ENCODE measurements around the gene XPNPEP2. TPM values are rescaled to one million over a fixed set of nuclear protein-coding genes. Genes with fewer than 3 reads are reported as not detected.

Gene XPNPEP2
- total RNA-seq, 4 donors from 2014 or later, result 3.2 to 52.0 (median 34.1) TPM

DNA sequence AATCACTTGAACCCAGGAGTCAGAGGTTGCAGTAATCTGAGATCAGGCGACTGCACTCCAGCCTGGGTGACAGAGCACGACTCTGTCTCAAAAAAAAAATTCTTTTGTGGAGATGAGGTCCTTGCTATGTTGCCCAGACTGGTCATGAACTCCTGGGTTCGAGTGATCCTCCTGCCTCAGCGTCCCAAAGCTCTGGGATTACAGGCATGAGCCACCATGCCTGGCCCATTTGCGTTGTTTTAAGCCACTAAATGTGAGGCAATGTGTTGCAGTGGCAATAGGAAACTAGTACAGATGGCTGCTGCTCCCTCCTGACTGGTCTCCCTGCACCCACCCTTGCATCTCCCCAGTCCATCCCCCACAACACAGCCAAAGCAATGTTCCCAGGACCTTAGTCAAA lies 44.0 kb upstream of the XPNPEP2 start:
- H3K27ac ChIP-seq, result no peak overlapping the region
- H3K27me3 ChIP-seq, result no peaks in the 10 kb centered on the region
- no peak overlapping the region for H3K4me3 ChIP-seq
- intact Hi-C loops (cut with DNase I; ENCODE audit: low total_unique reads) (no loop called here), in situ Hi-C loops (cut with MboI; ENCODE audit: low pct_ligation_motif_present in 1 of 4, low pct_unique_long_range_greater_than_20kb in 1 of 4, low sequenced_read_pairs in 3 of 4) (no loop called here)
- DNase-seq, result no peak
- WGBS, 2 donors (ENCODE audit: low coverage in 1 of 2), result 78% methylated on average over 5 of the region's 5 CpGs; no CpG with 5 or more reads in 1 of the 2 donors
- no peaks in the 10 kb centered on the region for H3K36me3 ChIP-seq
- TF ChIP-seq EP300 (IDR thresholded peaks at IDR 0.05; ENCODE audit: low read depth) (no peak), POLR2A (IDR thresholded peaks at IDR 0.05) (no peak), POLR2AphosphoS5 (IDR thresholded peaks at IDR 0.05) (no peak)
- TF ChIP-seq, protein P1, sequence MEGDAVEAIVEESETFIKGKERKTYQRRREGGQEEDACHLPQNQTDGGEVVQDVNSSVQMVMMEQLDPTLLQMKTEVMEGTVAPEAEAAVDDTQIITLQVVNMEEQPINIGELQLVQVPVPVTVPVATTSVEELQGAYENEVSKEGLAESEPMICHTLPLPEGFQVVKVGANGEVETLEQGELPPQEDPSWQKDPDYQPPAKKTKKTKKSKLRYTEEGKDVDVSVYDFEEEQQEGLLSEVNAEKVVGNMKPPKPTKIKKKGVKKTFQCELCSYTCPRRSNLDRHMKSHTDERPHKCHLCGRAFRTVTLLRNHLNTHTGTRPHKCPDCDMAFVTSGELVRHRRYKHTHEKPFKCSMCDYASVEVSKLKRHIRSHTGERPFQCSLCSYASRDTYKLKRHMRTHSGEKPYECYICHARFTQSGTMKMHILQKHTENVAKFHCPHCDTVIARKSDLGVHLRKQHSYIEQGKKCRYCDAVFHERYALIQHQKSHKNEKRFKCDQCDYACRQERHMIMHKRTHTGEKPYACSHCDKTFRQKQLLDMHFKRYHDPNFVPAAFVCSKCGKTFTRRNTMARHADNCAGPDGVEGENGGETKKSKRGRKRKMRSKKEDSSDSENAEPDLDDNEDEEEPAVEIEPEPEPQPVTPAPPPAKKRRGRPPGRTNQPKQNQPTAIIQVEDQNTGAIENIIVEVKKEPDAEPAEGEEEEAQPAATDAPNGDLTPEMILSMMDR (IDR thresholded peaks at IDR 0.05), result no peak
- no peaks in the 10 kb centered on the region for H3K9me3 ChIP-seq
- H3K4me1 ChIP-seq, result no peaks in the 10 kb centered on the region

DNA sequence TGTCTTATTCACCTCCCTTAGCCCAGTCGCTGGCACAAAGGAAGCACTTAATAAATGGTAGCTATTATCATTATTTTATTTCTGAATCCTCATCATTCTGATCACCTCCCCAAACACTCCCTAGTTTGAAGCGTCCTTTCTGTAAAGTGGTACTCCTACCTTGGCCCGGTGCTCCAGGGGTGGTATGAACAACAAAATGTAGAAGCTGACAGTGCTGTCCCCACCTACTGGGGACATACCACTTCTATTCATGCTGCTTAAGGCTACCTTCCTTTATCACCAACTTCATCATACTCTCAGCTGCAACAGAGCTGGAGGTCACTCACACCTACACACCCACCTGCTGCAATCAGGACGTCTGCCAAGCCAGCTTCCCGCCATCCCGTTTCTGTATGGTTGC lies 43.2 kb upstream of the XPNPEP2 start:
- Histone ChIP-seq H3K27me3 (no peaks in the 10 kb centered on the region), H3K9me3 (no peaks in the 10 kb centered on the region), H3K4me3 (no peak overlapping the region), H3K36me3 (no peaks in the 10 kb centered on the region), H3K4me1 (no peaks in the 10 kb centered on the region), H3K27ac (no peak overlapping the region)
- in situ Hi-C loops (cut with MboI; ENCODE audit: low pct_ligation_motif_present in 1 of 4, low pct_unique_long_range_greater_than_20kb in 1 of 4, low sequenced_read_pairs in 3 of 4), result no loop called here
- DNase-seq, result no peak
- no peak for TF ChIP-seq EP300 (IDR thresholded peaks at IDR 0.05; ENCODE audit: low read depth)
- TF ChIP-seq, protein P1 (IDR thresholded peaks at IDR 0.05), result no peak
- no peak for TF ChIP-seq POLR2AphosphoS5 (IDR thresholded peaks at IDR 0.05)
- TF ChIP-seq POLR2A (IDR thresholded peaks at IDR 0.05), result no peak
- 73% methylated on average over 6 of the region's 6 CpGs; no CpG with 5 or more reads in 1 of the 2 donors for WGBS, 2 donors (ENCODE audit: low coverage in 1 of 2)
- intact Hi-C loops (cut with DNase I; ENCODE audit: low total_unique reads), result no loop called here

DNA sequence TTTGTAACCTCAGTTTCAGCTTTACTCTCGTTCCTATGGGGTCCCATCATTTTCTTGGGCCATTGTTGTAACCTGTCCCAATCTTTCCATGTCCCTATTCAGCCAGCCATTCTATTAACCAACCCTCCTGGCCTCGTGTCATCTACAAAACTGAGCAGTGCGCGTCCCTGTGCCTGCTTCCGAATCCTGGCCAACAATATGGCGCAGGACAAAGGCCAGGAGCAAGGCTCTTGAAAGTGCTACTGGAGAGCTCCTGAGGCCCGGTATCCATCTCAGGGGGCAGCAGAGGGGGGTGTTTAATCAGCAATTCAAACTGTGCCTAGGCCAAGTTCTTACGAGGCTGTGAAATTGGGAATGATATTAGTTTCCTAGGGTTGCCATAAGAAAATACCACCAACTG lies 42.8 kb upstream of the XPNPEP2 start:
- Histone ChIP-seq H3K27me3 (no peaks in the 10 kb centered on the region), H3K4me3 (no peak overlapping the region), H3K36me3 (no peaks in the 10 kb centered on the region), H3K27ac (no peak overlapping the region), H3K9me3 (no peaks in the 10 kb centered on the region), H3K4me1 (no peaks in the 10 kb centered on the region)
- no peak for TF ChIP-seq POLR2A (IDR thresholded peaks at IDR 0.05)
- no peak for TF ChIP-seq POLR2AphosphoS5 (IDR thresholded peaks at IDR 0.05)
- no peak for TF ChIP-seq EP300 (IDR thresholded peaks at IDR 0.05; ENCODE audit: low read depth)
- TF ChIP-seq, protein P1 (IDR thresholded peaks at IDR 0.05), result no peak
- DNase-seq, result no peak
- in situ Hi-C loops (cut with MboI; ENCODE audit: low pct_ligation_motif_present in 1 of 4, low pct_unique_long_range_greater_than_20kb in 1 of 4, low sequenced_read_pairs in 3 of 4), result no loop called here
- 81% methylated on average over 8 of the region's 8 CpGs; no CpG with 5 or more reads in 1 of the 2 donors for WGBS, 2 donors (ENCODE audit: low coverage in 1 of 2)
- intact Hi-C loops (cut with DNase I; ENCODE audit: low total_unique reads), result no loop called here

DNA sequence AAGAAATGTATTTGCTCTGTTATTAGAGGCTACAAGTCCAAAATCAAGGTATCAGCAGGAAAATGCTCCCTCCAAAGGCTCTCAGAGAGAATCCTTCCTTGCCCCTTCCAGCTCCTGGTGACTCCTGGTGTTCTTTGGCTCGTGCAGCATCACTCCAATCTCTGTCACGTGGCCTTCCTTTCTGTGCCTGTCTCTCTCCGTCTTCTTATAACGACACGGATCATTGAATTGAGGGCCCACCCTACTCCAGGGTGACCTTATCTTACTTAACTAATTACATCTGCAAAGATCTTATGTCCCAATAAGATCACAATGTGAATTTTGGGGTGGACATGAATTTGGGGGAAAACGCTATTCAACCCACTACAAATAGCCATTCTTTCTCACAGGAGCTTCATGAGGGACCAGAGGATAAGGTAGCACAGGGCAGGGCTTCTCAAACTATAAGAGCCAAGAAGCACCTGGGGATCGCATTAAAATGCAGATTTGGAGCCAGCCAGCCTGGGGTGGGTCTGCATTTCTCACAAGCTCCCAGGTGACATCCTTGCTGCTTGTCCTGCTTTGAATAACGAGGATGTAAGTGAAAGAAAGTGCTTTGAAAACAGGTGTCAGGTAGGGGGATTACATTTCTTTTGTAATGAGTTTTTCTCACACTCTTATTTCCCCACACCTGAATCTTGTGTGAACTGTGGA lies 42.2 kb upstream of the XPNPEP2 start:
- in situ Hi-C loops (cut with MboI; ENCODE audit: low pct_ligation_motif_present in 1 of 4, low pct_unique_long_range_greater_than_20kb in 1 of 4, low sequenced_read_pairs in 3 of 4) (no loop called here), intact Hi-C loops (cut with DNase I; ENCODE audit: low total_unique reads) (no loop called here)
- Histone ChIP-seq H3K36me3 (no peaks in the 10 kb centered on the region), H3K4me1 (no peaks in the 10 kb centered on the region), H3K9me3 (no peaks in the 10 kb centered on the region), H3K4me3 (no peak overlapping the region), H3K27ac (no peak overlapping the region), H3K27me3 (no peaks in the 10 kb centered on the region)
- 67 to 73% methylated on average over 3 to 8 of the region's 8 CpGs for WGBS, 2 donors (ENCODE audit: low coverage in 1 of 2)
- no peak for DNase-seq
- TF ChIP-seq, protein P1 (IDR thresholded peaks at IDR 0.05), result no peak
- TF ChIP-seq POLR2AphosphoS5 (IDR thresholded peaks at IDR 0.05) (no peak), POLR2A (IDR thresholded peaks at IDR 0.05) (no peak), EP300 (IDR thresholded peaks at IDR 0.05; ENCODE audit: low read depth) (no peak)
